Thymus (tissue), 11 donors: ENCODE results near the gene KIAA1217. TPM values are rescaled to one million over a fixed set of nuclear protein-coding genes. Genes with fewer than 3 reads are reported as not detected.
A peak's percentile ranks its signal among the peaks of the same experiment; 100 is the strongest.

Source experiments
- DNase-seq, 9 donors: peaks; one replicate each; pipeline ENCODE4 v3.0.0-alpha.2; 2013; ENCODE audit warnings: low spot score in 9 of 9, low read depth in 6 of 9, missing footprints in 1 of 9
- H3K27ac ChIP-seq, 2 donors: one replicate each; pipeline ENCODE4 v1.5.1; 2013; ENCODE audit warnings: control low read depth in 1 of 2, low read depth in 1 of 2, low read length in 1 of 2, mild to moderate bottlenecking in 1 of 2, moderate library complexity in 1 of 2
- H3K27me3 ChIP-seq, 2 donors: one replicate each; pipeline ENCODE4 v1.5.1; 2013; ENCODE audit warnings: low read length in 1 of 2; ENCODE audit not compliant: control insufficient read depth in 2 of 2, insufficient read depth in 1 of 2
- H3K36me3 ChIP-seq, 2 donors: one replicate each; pipeline ENCODE4 v1.5.1; 2013; ENCODE audit warnings: low read length in 1 of 2, mild to moderate bottlenecking in 1 of 2, moderate library complexity in 1 of 2; ENCODE audit not compliant: control insufficient read depth in 2 of 2, insufficient read depth in 2 of 2
- H3K4me1 ChIP-seq, 2 donors: one replicate each; pipeline ENCODE4 v1.5.1; 2013; ENCODE audit warnings: low read length in 2 of 2; ENCODE audit not compliant: control insufficient read depth in 2 of 2, insufficient read depth in 2 of 2
- H3K4me3 ChIP-seq, 2 donors: one replicate each; pipeline ENCODE4 v1.5.1; 2013; ENCODE audit warnings: low read length in 2 of 2, control low read depth in 1 of 2, mild to moderate bottlenecking in 1 of 2
- H3K9me3 ChIP-seq, 2 donors: one replicate each; pipeline ENCODE4 v1.5.1; 2013; ENCODE audit warnings: low read length in 1 of 2, mild to moderate bottlenecking in 1 of 2; ENCODE audit not compliant: control insufficient read depth in 2 of 2, insufficient read depth in 1 of 2
- WGBS: extraction: QIAGEN DNeasy Blood & Tissue Kit; methylation state at CpG from one replicate; pipeline ENCODE4 v1.1.7; 2013; 5-methylcytosine and 5-hydroxymethylcytosine counted together
- polyA plus RNA-seq: library from polyadenylated mRNA; stranded (reverse); fragments of 200-250 nt; gene quantifications from one replicate; pipeline ENCODE4 v1.2.3, GENCODE V29; 2013
- total RNA-seq: library from RNA; stranded (reverse); fragments of 120-200 nt; gene quantifications from one replicate; pipeline ENCODE4 v1.2.4, GENCODE V29; 2013
- donor health status: healthy.

The KIAA1217 gene
- total and polyA plus RNA-seq, 2 donors: 9.7 to 30.5 TPM

DNA sequence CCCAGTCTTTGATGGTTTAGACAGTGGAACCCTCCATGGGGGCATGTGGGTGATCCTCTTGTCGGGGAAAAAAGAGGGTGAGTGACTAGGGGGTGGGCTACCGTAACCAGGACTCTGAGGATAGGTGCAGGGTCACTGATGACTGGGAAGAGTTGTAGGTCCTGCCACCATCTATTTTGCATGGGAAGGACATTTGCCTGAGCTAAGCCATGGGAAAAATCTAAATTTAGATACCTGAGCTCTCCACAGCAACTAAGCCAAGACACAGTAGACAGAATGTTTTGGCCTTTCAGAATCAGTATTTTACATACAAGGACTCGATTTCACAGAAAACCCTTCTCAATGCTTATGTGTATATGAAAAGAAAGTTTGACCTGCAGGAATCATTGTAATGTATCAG is 52.7 kb downstream of the KIAA1217 start:
- Histone ChIP-seq H3K36me3 (no peaks in the 10 kb centered on the region), H3K27ac (no peak overlapping the region), H3K9me3 (no peaks in the 10 kb centered on the region), H3K4me1 (peaks cover 0 to 13% of the 10 kb centered on the region in 2 donors), H3K4me3 (no peak overlapping the region), H3K27me3 (no peaks in the 10 kb centered on the region)
- DNase-seq: no peak
- WGBS: 92% methylated on average over 3 of the region's 3 CpGs

DNA sequence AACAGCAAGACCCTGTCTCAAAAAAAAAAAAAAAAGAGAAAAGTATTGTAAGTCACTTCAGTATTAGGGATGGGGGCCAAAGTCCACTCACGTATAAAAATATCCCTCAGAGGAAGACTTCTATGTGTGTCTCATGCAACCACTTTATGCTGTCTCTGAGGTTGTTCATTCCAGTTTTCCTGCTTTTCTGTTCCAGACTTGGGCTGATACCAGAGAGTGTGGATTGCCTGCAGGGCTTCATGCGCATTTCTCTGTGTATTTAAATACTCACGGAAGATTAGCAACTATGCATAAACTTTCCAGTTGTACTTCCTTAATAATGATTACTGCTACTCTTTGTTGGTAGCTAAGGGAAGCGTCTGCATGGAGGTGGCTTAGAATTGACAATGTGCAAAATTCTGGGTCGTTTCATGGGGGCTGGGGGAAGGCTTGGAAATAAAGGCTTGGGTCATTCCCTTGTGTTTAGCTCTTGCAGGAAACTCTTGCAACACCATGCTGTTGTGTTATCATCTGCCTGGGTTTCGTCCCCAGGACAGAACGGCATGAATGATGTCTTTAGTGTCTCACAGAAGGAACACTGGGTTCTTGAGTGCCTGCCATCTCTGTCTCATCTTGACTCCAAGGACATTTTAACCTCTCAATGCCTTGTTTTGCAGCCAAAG is 54.1 kb downstream of the KIAA1217 start:
- no peaks in the 10 kb centered on the region for H3K9me3 ChIP-seq
- H3K27ac ChIP-seq: peak overlapping the region in 1 of 2 donors; percentile 5
- DNase-seq: no peak
- H3K4me3 ChIP-seq: no peak overlapping the region
- no peaks in the 10 kb centered on the region for H3K27me3 ChIP-seq
- no peaks in the 10 kb centered on the region for H3K36me3 ChIP-seq
- 55% methylated on average over 7 of the region's 7 CpGs for WGBS
- peaks cover 0 to 9% of the 10 kb centered on the region in 2 donors for H3K4me1 ChIP-seq

DNA sequence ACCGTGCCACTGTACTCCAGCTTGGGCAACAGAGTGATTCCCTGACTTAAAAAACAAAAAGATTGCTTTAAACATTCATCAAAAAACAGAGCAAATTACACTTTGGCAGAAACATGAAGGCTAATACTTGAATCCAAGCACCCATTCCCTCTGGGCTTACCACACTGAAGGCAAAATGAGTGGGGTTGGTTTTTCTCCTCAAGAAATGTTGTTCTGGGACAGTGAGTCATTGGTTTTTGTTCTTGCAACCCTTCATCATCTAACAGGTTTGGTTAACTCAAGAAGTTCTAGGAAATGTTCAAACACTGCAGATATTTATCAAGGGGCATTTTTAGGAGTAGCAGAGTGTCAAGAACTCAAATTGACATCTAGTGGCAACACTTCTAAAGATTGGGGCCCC is 60.5 kb downstream of the KIAA1217 start:
- Histone ChIP-seq H3K4me1 (peaks cover 0 to 3% of the 10 kb centered on the region in 2 donors), H3K27me3 (no peaks in the 10 kb centered on the region), H3K9me3 (no peaks in the 10 kb centered on the region), H3K27ac (no peak overlapping the region), H3K36me3 (no peaks in the 10 kb centered on the region), H3K4me3 (no peak overlapping the region)
- WGBS: 93% methylated on average over 1 of the region's 1 CpG
- DNase-seq: no peak

DNA sequence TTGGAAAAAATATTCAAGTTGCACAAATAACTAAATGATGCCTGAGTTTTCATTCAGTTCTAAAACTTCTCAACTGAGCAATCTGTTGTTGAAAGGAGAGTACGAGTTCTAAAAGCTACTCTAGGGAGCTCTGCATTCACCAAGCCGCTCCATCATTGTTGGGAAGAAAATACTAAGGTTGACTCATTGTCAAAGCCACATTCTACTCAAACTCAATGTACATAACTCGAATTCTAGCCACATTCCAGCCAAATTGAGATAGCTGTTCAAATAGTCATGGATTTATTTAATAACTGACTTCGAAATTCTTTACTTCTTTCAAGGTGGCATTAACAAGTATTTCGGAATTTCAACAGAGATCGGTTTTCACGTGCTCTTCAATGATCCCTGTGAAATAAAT is 63.4 kb downstream of the KIAA1217 start:
- DNase-seq: no peak
- Histone ChIP-seq H3K27ac (no peak overlapping the region), H3K4me1 (no peaks in the 10 kb centered on the region), H3K9me3 (no peaks in the 10 kb centered on the region), H3K27me3 (no peaks in the 10 kb centered on the region), H3K4me3 (no peak overlapping the region), H3K36me3 (no peaks in the 10 kb centered on the region)
- WGBS: 88% methylated on average over 7 of the region's 7 CpGs

DNA sequence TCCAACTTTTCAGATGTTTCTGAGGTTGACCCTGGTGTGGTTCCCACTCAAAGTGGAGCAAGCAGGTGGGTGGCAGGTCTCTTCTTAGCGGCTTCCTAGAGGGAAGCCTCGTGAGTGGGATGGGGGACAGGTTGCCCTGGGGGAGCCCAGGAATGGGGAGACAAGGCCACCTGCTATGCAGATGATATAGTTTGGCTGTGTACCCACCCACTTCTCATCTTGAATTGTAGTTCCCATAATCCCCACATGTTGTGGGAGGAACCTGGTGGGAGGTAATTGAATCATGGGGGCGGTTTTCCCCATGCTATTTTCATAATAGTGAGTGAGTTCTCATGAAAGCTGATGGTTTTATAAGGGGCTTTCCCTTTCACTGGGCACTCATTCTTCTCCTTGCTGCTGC is 68.3 kb downstream of the KIAA1217 start:
- H3K4me3 ChIP-seq: no peak overlapping the region
- WGBS: 82% methylated on average over 3 of the region's 3 CpGs
- H3K4me1 ChIP-seq: no peaks in the 10 kb centered on the region
- no peaks in the 10 kb centered on the region for H3K36me3 ChIP-seq
- H3K27ac ChIP-seq: no peak overlapping the region
- no peak for DNase-seq
- H3K9me3 ChIP-seq: no peaks in the 10 kb centered on the region
- no peaks in the 10 kb centered on the region for H3K27me3 ChIP-seq

DNA sequence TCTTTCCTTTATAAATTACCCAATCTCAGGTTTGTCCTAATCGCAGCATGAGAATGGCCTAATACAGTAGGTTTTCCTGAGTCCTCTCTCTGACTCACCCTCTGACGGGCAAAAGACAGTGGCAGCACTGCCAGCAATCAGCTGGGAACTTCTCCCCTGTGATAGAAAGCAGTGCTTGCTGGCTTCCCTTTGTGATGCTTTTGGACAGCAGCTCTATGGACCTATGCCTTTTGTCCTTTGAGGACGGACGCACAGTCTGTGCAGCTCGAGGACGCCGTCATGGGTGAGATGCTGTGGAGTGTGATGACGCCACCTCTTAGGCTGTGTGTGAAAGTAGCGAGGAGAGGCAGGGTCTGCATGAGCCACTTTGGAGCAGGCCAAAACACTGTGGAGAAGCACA is 68.8 kb downstream of the KIAA1217 start:
- no peaks in the 10 kb centered on the region for H3K36me3 ChIP-seq
- no peak overlapping the region for H3K4me3 ChIP-seq
- no peaks in the 10 kb centered on the region for H3K9me3 ChIP-seq
- DNase-seq: no peak
- WGBS: 93% methylated on average over 9 of the region's 9 CpGs
- no peaks in the 10 kb centered on the region for H3K4me1 ChIP-seq
- peak overlapping the region in 1 of 2 donors; percentile 31 for H3K27ac ChIP-seq
- no peaks in the 10 kb centered on the region for H3K27me3 ChIP-seq

DNA sequence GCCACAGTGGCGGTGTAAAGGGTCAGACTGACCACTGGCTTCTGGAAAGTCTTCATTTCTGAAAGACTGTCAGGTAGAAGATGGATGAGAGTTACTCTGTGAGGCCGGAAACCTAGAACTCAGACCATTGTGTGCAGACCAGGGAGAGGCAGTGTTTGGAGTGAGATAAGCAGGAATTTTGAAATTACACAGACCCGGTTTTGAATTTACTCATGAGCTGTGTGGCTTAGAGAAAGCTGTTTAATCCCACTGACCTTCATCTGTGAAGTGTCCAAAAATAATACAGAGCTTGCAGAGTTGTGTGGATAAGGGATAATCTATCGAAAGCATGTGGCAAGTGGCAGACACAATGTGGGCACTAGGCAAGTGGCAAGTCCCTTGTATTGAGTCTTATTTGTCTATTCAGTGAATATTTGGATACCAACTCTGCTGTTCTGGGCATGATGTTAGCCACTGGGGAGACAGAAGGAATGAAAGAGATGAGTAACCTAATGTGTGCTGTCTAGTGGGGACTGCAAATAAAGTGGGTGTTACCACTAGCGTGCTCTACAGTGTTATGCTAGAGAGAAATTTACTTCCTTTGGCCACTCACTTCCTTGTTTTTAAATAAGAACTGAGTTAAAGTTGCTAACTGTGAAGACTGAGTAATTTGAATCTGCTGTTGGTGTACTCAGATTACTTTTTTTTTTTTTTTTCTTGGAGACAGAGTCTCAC is 69.4 kb downstream of the KIAA1217 start:
- Histone ChIP-seq H3K27ac (peak overlapping the region; percentile 26 to 31), H3K27me3 (no peaks in the 10 kb centered on the region), H3K4me1 (no peaks in the 10 kb centered on the region), H3K36me3 (no peaks in the 10 kb centered on the region), H3K4me3 (no peak overlapping the region), H3K9me3 (no peaks in the 10 kb centered on the region)
- 77% methylated on average over 5 of the region's 5 CpGs for WGBS
- DNase-seq: no peak

DNA sequence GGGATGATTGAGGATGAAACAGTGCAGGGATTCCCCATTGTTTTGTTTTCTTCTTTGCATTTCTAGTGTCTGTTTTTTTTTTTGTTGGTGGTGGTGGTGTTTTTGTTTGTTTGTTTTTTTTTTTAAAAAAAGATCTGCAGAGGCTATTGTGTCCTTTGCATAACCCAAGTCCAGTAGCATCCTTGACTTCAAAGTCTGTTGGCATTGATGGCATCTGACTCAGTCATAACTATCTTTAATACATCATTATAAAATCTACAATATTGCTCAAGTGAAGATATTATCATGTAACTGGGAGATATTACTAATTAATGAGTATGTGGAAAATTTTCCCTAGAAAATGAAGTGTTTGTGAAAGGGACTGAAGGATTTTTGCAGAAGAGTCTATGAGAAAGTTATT is 70.2 kb downstream of the KIAA1217 start:
- Histone ChIP-seq H3K27me3 (no peaks in the 10 kb centered on the region), H3K36me3 (no peaks in the 10 kb centered on the region), H3K4me1 (no peaks in the 10 kb centered on the region), H3K27ac (no peak overlapping the region), H3K9me3 (no peaks in the 10 kb centered on the region), H3K4me3 (no peak overlapping the region)
- DNase-seq: no peak

DNA sequence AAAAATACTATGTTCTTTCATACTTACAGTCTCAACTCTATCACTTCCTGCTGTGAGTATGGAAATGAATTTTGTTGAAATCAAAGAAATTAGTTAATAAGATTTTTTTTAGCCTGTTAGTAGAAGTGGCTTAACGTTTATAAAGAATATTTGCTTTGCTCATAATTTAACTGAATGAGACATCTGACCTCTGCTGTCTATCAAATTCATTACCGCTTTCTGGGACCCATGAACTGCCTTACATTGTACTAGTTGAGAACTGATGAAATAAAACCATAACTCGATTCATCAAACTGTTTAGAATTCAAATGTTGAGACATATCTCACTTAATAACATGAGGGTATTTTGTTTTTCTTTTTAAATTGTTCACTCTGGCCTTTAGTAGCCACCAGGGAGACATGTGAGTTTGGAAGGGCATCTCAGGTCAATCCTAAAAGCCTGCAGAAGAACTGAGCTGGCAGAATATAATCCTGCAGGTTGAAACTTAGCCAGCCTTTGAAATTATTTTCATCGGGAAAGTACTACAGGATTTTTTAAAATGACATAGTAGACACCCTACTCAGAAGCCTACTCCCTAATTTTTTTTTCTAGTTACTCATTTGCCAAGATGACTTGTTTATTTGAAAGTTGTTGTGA is 78.7 kb downstream of the KIAA1217 start:
- DNase-seq: no peak
- no peaks in the 10 kb centered on the region for H3K27me3 ChIP-seq
- H3K36me3 ChIP-seq: no peaks in the 10 kb centered on the region
- H3K9me3 ChIP-seq: no peaks in the 10 kb centered on the region
- H3K4me3 ChIP-seq: no peak overlapping the region
- H3K27ac ChIP-seq: no peak overlapping the region
- H3K4me1 ChIP-seq: no peaks in the 10 kb centered on the region
- WGBS: 78% methylated on average over 4 of the region's 4 CpGs
